GM20000 (cell line): Measurements from ENCODE around the gene OR51A7.
"Not testable (repeated sequence)": the region's sequence is repeated elsewhere in the genome, so short reads cannot be mapped to it uniquely, and the experiment has no call there.

Experiments
- DNase-seq: peaks from one replicate; pipeline ENCODE4 v3.0.0; 2012; ENCODE audit warnings: low spot score
- CTCF ChIP-seq: IDR thresholded peaks from 2 replicates; pipeline ENCODE4 v1.5.1; 2012; ENCODE audit warnings: mild to moderate bottlenecking, control low read depth; ENCODE audit errors: extremely low read depth, missing control alignments

OR51A7 gene

GRCh38 chr11:4903484-4903883 is at the start of gene OR51A7:
Gene OR51A7, plus strand, starts transcription at chr11:4903783. Its CDS starts 3,587 bp downstream, at chr11:4907370.
- no peak for TF ChIP-seq CTCF

GRCh38 chr11:4854286-4854685 is 49.3 kb upstream of the OR51A7 start:
- not testable (repeated sequence) for DNase-seq

More at GRCh38 chr11:4903484-4903883, at the start of gene OR51A7:
- no peak for DNase-seq

GRCh38 chr11:4862447-4863236 is 40.9 kb upstream of the OR51A7 start:
- DNase-seq = no peak
- TF ChIP-seq CTCF = no peak

- no peak for DNase-seq
- no peak for TF ChIP-seq CTCF
Measured at GRCh38 chr11:4863876-4864275, 39.7 kb upstream of the OR51A7 start.

- DNase-seq = no peak
- no peak for TF ChIP-seq CTCF
Measured at GRCh38 chr11:4865855-4866254, 37.7 kb upstream of the OR51A7 start.

- no peak for DNase-seq
- no peak for TF ChIP-seq CTCF
Measured at GRCh38 chr11:4881188-4881587, 22.4 kb upstream of the OR51A7 start.

- TF ChIP-seq CTCF = no peak
- DNase-seq = no peak
Measured at GRCh38 chr11:4881860-4882500, 21.6 kb upstream of the OR51A7 start, which contains the start of gene OR51T1. Gene OR51T1, plus strand, starts transcription at chr11:4881900. Its CDS starts 0 bp downstream, at chr11:4881900.
